BLaER1 (cell line): ENCODE measurements around the gene RPL27.
"Not testable (repeated sequence)": the region's sequence is repeated elsewhere in the genome, so short reads cannot be mapped to it uniquely, and the experiment has no call there.

Source experiments
- H3K27ac ChIP-seq: shearing (Covaris generic); formaldehyde crosslinking; 2 replicates; pipeline ENCODE4 v1.8.1; 2022
- H3K27me3 ChIP-seq: shearing (Covaris generic); formaldehyde crosslinking; 2 replicates; pipeline ENCODE4 v1.8.1; 2022
- H3K36me3 ChIP-seq: shearing (Covaris generic); formaldehyde crosslinking; 2 replicates; pipeline ENCODE4 v1.8.1; 2022
- H3K4me1 ChIP-seq: shearing (Covaris generic); formaldehyde crosslinking; 2 replicates; pipeline ENCODE4 v1.8.1; 2022
- H3K4me2 ChIP-seq: shearing (Covaris generic); formaldehyde crosslinking; 2 replicates; pipeline ENCODE4 v1.8.1; 2022
- H3K4me3 ChIP-seq: shearing (Covaris generic); formaldehyde crosslinking; 2 replicates; pipeline ENCODE4 v1.8.1; 2022
- H3K9ac ChIP-seq: shearing (Covaris generic); formaldehyde crosslinking; 2 replicates; pipeline ENCODE4 v1.8.1; 2022
- H3K9me3 ChIP-seq: shearing (Covaris generic); formaldehyde crosslinking; 2 replicates; pipeline ENCODE4 v1.8.1; 2022
- H4K20me1 ChIP-seq: shearing (Covaris generic); formaldehyde crosslinking; 2 replicates; pipeline ENCODE4 v1.8.1; 2022
- Cebpa-rat ChIP-seq: shearing (Covaris generic); IDR thresholded peaks from 2 replicates; pipeline ENCODE4 v1.8.1; 2022

Gene RPL27

DNA sequence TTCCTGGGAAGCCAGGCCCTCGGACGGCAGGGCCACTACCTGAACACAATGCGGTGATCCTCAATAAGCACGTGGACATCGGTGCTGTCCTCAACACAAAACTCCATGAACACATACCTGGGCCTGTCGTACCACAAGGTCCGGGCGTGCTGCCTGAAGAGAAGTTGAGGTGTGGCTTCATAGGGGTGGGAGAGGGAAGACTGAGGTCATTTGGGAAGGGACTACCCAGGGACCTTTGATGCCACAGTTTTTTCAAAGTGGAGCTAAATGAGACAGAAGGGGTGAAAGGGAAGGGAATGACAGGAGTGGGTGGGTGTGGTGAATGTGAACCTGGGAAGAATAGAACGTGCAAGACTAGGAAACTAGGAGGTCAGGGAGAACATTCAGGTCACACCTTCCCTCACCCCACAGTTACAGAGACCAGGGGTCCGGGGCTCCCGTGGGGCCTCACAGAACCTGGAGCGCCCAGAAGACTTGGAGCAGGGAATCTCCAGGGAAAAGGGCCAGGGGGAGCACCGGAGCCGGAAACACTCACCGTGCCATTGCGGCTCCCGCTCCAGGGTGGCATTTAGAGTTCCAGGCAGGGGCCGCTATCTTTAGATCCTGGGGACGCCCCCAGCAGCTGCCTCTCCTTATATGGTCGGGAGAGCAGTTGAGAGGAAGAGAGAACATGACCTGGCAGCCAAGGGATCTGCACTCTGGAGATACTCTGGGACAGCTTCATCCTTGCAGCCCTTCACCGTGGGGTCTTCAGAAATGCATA lies 18.5 kb upstream of the RPL27 start, which contains the start of gene PTGES3L:
Gene PTGES3L (minus strand): TSS at position 570 of the 763 bp plus-strand sequence. CDS start 27 bp downstream, at position 543.
- Histone ChIP-seq H3K4me2 (peak within 1 kb of the TSS; percentile 92), H3K27ac (peak within 1 kb of the TSS; percentile 89), H3K4me1 (peaks cover 76% of the 10 kb centered on the region), H3K27me3 (no peaks in the 10 kb centered on the region), H3K9ac (peak within 1 kb of the TSS; percentile 86), H3K9me3 (no peaks in the 10 kb centered on the region), H3K4me3 (peak within 1 kb of the TSS; percentile 98), H3K36me3 (peaks cover 17% of the 10 kb centered on the region), H4K20me1 (peaks cover 18% of the 10 kb centered on the region)
- TF ChIP-seq Cebpa-rat: no peak

DNA sequence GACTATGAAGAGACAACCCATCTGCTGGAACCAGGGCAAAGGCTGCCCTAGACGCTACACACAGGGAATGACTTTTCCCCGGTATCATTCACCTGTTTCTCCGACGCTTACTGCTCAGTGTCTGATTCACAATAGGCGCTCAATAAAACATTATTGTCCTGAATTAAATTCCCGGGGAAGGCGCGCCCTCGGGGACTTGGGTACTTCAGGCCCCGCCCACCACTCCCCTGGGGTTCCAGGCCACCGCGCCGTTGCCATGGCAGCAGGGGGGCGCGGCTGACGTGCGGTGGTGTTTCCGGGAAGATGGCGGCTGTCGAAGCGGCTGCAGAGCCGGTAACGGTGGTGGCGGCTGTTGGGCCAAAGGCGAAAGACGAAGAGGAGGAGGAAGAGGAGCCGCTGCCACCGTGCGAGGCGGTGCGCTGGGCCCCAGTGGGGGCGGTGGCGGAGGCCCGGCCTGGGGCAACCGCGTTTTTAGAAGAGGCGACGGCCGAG lies 17.9 kb upstream of the RPL27 start, which contains the start of gene RUNDC1:
Gene RUNDC1 (plus strand): TSS at position 292 of the 492 bp plus-strand sequence. CDS start 12 bp downstream, at position 304.
- no peaks in the 10 kb centered on the region for H3K27me3 ChIP-seq
- H3K4me2 ChIP-seq: peak within 1 kb of the TSS; percentile 92
- H3K4me3 ChIP-seq: peak within 1 kb of the TSS; percentile 98
- H3K9ac ChIP-seq: peak within 1 kb of the TSS; percentile 86
- no peak for TF ChIP-seq Cebpa-rat
- H3K4me1 ChIP-seq: peaks cover 76% of the 10 kb centered on the region
- H3K9me3 ChIP-seq: no peaks in the 10 kb centered on the region
- H3K27ac ChIP-seq: peak within 1 kb of the TSS; percentile 89
- H3K36me3 ChIP-seq: peaks cover 17% of the 10 kb centered on the region
- peaks cover 18% of the 10 kb centered on the region for H4K20me1 ChIP-seq

DNA sequence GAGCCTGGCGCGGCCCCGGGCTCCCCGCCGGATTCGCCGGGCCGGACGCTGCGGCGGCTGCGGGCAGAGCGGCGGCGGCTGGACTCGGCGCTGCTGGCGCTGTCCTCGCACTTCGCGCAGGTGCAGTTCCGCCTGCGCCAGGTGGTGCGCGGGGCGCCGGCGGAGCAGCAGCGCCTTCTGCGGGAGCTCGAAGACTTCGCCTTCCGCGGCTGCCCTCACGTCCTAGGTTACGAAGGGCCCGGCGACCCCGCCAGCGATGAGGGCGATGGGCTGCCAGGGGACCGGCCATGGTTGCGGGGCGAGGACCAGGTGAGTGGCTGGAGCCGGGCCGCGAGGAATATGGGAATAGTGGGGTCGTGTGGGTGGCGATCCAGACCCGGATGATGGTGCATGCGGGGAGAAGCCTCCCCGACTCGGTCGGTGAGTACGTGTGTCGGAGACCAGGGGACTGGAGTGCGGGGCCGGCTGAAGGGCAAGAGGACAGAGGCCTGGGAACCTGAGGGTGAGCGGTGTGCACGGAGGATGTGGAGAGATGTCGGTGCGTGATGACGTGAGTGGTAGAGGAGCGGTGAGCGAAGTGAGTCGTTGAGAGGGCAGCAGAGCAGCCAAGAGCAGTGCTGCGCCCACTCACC lies 17.3 kb upstream of the RPL27 start:
- peaks cover 18% of the 10 kb centered on the region for H4K20me1 ChIP-seq
- H3K4me3 ChIP-seq: peak overlapping the region; percentile 98
- H3K9me3 ChIP-seq: no peaks in the 10 kb centered on the region
- peaks cover 76% of the 10 kb centered on the region for H3K4me1 ChIP-seq
- peak overlapping the region; percentile 89 for H3K27ac ChIP-seq
- peak overlapping the region; percentile 86 for H3K9ac ChIP-seq
- no peaks in the 10 kb centered on the region for H3K27me3 ChIP-seq
- peak overlapping the region; percentile 92 for H3K4me2 ChIP-seq
- peaks cover 17% of the 10 kb centered on the region for H3K36me3 ChIP-seq
- no peak for TF ChIP-seq Cebpa-rat

DNA sequence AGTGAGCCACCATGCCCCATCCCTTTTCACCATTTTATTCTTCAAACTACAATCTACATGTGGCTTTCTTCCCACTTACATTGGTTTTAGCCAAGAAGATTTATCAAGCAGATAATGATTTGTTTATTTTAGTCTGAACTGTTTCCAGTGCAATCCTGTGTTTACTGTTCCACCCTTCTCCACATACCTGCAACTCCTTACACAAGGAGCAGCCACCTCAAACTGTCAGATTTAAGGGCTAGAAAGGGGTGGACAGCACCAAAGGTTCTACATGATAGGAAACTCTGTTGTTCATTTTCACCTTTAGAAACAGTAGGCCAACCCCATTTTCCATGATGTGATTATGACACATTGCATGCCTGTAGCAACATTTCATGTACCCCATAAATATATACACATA lies 16.0 kb upstream of the RPL27 start:
- H3K27ac ChIP-seq: peak overlapping the region; percentile 22; the same call in 1 of the 2 replicates
- H3K9ac ChIP-seq: 0 out of 2 replicates have a peak overlapping the region, but pooled peaks have one; percentile 86
- H3K36me3 ChIP-seq: peaks cover 31% of the 10 kb centered on the region
- TF ChIP-seq Cebpa-rat: no peak
- peak overlapping the region; percentile 92 for H3K4me2 ChIP-seq
- peak overlapping the region; percentile 98; the same call in 1 of the 2 replicates for H3K4me3 ChIP-seq
- peaks cover 18% of the 10 kb centered on the region for H4K20me1 ChIP-seq
- H3K4me1 ChIP-seq: peaks cover 73% of the 10 kb centered on the region
- no peaks in the 10 kb centered on the region for H3K27me3 ChIP-seq
- no peaks in the 10 kb centered on the region for H3K9me3 ChIP-seq

DNA sequence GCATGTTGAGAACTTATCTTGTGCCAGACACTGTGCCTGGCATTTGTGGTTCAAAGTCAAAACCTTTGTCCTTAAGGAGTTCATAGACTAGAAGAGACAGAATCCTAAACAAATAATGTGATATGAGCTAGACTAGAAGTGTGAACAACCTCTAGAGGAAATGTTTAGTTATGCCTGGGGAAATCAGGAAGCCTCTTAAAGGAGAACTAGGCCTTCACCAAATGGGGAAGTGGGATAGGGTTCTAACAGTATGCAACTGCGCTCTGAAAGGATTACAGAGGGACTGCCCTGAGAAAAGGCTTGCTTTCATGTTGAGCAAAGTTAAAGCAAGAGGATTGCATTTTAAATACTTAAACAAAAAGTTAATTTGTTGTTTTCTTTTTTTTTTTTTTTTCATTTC lies 13.0 kb upstream of the RPL27 start:
- Histone ChIP-seq H3K9ac (peak overlapping the region; percentile 53; the same call in 1 of the 2 replicates), H3K4me1 (peaks cover 62% of the 10 kb centered on the region), H3K27ac (peak overlapping the region; percentile 69), H3K27me3 (no peaks in the 10 kb centered on the region), H3K36me3 (peaks cover 61% of the 10 kb centered on the region), H3K4me2 (peak overlapping the region; percentile 81), H4K20me1 (peaks cover 18% of the 10 kb centered on the region), H3K9me3 (no peaks in the 10 kb centered on the region), H3K4me3 (peak overlapping the region; percentile 50)
- TF ChIP-seq Cebpa-rat: no peak

DNA sequence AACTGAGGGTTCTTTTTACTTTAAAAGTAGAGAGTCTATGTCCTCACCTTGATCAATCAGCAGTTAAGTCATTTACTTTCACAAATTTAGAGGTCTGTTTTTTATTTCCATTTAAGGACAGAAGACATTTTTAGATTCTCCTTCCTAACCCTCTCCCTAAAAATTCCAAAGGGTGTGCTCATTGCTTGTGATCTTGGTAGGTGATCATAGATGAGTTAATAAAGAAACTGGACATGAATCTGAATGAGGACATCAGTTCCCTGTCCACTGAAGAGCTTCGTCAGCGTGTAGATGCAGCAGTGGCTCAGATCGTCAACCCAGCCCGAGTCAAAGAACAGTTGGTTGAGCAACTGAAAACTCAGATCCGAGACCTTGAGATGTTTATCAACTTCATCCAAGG lies 9.1 kb upstream of the RPL27 start:
- peaks cover 37% of the 10 kb centered on the region for H3K4me1 ChIP-seq
- TF ChIP-seq Cebpa-rat: no peak
- H3K4me3 ChIP-seq: no peak overlapping the region
- no peaks in the 10 kb centered on the region for H3K27me3 ChIP-seq
- H3K36me3 ChIP-seq: peaks cover 86% of the 10 kb centered on the region
- peaks cover 8% of the 10 kb centered on the region for H4K20me1 ChIP-seq
- H3K27ac ChIP-seq: no peak overlapping the region
- H3K9me3 ChIP-seq: no peaks in the 10 kb centered on the region
- no peak overlapping the region for H3K4me2 ChIP-seq
- no peak overlapping the region for H3K9ac ChIP-seq

DNA sequence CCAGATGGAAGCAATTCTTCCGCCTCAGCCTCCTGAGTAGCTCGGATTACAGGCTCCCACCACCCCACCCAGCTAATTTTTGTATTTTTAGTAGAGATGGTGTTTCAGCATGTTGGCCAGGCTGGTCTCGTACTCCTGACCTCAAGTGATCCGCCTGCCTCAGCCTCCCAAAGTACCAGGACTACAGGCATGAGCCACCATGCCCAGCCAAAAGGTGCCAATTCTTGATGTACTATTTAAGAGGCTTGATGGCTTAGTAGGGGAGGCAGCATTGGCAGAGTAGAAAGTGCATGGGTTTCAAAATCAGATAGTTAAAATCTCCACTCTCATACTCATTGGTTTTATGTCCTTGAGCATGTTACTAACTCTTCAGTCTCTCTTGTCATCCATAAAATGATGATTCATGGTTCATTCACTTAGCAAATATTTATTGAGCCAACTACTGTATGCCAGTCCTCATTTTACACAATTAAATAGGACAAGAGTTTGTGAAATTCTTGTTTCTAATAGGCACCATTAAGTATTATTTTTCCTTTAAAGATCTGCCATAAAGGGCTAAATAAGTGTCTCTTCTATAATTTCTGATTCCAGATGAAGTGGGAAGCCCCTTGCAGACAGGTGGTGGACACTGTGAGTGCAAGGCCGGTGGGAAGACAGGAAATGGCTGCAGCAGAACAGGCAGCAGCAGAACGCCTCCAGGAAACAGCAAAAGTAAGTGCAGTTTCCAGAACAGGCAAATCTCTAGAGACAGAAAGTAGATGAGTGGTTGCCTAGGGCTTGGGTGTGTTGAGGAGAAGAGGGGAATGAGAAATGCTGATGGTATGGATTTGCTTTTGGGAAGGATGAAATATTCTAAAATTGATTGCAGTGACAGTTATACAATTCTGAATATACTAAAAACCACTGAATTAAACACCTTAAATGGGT lies 8.2 kb upstream of the RPL27 start:
- H3K4me1 ChIP-seq: peaks cover 29% of the 10 kb centered on the region
- H3K9me3 ChIP-seq: no peaks in the 10 kb centered on the region
- H3K36me3 ChIP-seq: peaks cover 92% of the 10 kb centered on the region
- no peak for TF ChIP-seq Cebpa-rat
- H3K27ac ChIP-seq: no peak overlapping the region
- no peaks in the 10 kb centered on the region for H3K27me3 ChIP-seq
- peaks cover 8% of the 10 kb centered on the region for H4K20me1 ChIP-seq
- H3K4me3 ChIP-seq: no peak overlapping the region
- H3K4me2 ChIP-seq: no peak overlapping the region
- no peak overlapping the region for H3K9ac ChIP-seq

DNA sequence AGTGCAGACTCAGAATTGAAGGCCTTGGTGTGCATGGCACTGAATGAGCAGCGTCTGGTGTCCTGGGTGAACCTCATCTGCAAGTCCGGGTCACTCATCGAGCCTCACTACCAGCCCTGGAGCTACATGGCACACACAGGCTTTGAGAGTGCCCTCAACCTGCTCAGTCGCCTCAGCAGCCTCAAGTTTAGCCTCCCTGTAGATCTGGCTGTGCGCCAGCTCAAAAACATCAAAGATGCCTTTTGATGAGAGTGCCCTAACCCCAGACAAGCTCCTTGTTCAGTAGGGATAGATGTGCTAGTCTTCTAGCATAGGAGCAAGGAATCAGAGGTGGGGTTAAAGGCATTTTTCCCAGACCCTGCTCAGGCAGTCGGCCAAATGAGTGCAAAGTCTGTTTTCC lies 6.7 kb upstream of the RPL27 start:
- no peak overlapping the region for H3K4me3 ChIP-seq
- TF ChIP-seq Cebpa-rat: no peak
- H4K20me1 ChIP-seq: peaks cover 8% of the 10 kb centered on the region
- H3K4me2 ChIP-seq: no peak overlapping the region
- H3K9ac ChIP-seq: no peak overlapping the region
- peaks cover 14% of the 10 kb centered on the region for H3K4me1 ChIP-seq
- H3K36me3 ChIP-seq: peaks cover 92% of the 10 kb centered on the region
- no peaks in the 10 kb centered on the region for H3K9me3 ChIP-seq
- H3K27me3 ChIP-seq: no peaks in the 10 kb centered on the region
- no peak overlapping the region for H3K27ac ChIP-seq

DNA sequence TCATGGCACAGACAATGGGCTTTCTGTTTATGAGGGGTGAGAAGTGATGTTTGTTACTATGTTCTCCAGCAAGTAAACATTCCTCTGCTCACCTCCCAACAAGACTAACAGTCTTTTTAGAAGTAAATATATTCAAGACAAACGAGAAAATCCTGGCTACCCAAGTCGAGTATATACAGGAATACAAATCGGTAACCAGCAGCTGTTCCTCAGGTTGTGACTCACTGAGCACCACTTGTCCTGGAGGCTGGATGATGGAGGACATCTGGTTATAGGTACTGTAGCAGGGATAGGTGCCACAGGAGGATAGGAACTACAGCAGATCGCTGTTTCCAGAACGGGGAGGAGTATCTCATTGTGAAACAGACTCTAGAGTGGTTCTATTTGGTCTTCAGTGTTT lies 5.3 kb upstream of the RPL27 start:
- Histone ChIP-seq H3K27me3 (no peaks in the 10 kb centered on the region), H3K36me3 (peaks cover 78% of the 10 kb centered on the region), H3K4me2 (no peak overlapping the region), H4K20me1 (peaks cover 8% of the 10 kb centered on the region), H3K4me1 (peaks cover 26% of the 10 kb centered on the region), H3K4me3 (no peak overlapping the region), H3K27ac (no peak overlapping the region), H3K9ac (no peak overlapping the region), H3K9me3 (no peaks in the 10 kb centered on the region)
- no peak for TF ChIP-seq Cebpa-rat

DNA sequence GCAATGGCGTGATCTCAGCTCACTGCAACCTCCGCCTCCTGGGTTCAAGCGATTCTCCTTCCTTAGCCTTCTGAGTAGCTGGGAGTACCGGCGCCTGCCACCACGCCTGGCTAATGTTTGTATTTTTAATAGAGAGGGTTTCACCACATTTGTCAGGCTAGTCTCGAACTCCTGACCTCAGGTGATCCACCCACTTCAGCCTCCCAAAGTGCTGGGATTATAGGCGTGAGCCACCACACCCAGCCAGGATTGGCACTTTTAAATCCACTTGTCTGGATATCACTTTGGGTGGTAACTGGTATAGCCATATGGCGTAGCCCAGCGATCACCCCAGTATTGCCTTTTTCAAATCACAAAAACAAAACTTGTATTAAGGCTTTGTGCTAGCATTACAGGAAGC lies 4.3 kb upstream of the RPL27 start:
- H4K20me1 ChIP-seq: peaks cover 13% of the 10 kb centered on the region
- H3K36me3 ChIP-seq: peaks cover 68% of the 10 kb centered on the region
- not testable (repeated sequence) for H3K4me3 ChIP-seq, H3K27ac ChIP-seq, H3K4me2 ChIP-seq, H3K9ac ChIP-seq, H3K9me3 ChIP-seq, H3K27me3 ChIP-seq
- H3K4me1 ChIP-seq: peaks cover 26% of the 10 kb centered on the region
